ENCODE results near the gene PAX9.
"Not testable (repeated sequence)": the region's sequence is repeated elsewhere in the genome, so short reads cannot be mapped to it uniquely, and the experiment has no call there.

PAX9 gene

GRCh38 chr14:36676236-36676635 lies 14.6 kb downstream of the PAX9 start:
- no peak for DNase-seq

GRCh38 chr14:36682338-36682737 lies 20.7 kb downstream of the PAX9 start:
- no peak for DNase-seq

GRCh38 chr14:36683083-36683724 lies 21.5 kb downstream of the PAX9 start:
- DNase-seq: no peak

GRCh38 chr14:36684946-36685345 lies 23.3 kb downstream of the PAX9 start:
- no peak for DNase-seq

DNA sequence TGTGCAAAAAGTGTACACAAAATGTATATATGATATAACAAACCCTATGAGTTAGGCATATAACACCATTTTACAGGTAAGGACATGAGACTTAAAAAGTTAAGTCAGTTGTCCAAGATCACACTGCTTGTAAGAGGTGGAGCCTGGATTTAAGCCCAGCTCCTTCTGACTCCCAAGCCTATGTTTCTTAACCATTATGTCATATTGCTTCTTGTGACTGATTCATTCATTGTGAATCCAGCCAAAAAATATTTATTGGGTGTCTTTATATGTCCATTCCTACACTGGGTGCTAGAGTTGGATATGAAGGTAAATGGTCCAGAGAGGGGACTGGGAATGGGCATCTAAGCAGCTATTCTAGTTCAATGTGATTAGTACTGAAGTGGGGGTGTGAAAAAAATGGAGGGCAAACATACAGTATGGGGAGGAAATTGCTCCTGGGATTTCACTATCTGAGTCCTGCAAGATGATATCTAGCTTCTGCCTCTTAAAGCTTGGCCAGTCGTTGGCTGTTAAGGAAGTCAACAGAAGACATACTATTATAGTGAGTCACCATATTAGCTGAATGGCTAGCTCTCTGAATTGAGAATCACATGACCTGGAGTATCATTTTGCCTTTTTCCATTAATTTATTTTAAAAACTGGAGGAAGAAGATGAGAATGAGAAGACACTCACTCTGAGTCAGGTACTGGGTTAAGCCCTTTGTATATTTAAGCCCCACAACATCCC lies 28.8 kb downstream of the PAX9 start:
- DNase-seq: no peak

- not testable (repeated sequence) for DNase-seq
Measured at GRCh38 chr14:36699420-36699819, 37.8 kb downstream of the PAX9 start.

- DNase-seq: no peak
Measured at GRCh38 chr14:36700651-36701050, 39.0 kb downstream of the PAX9 start.

- DNase-seq: no peak
Measured at GRCh38 chr14:36701132-36701531, 39.5 kb downstream of the PAX9 start.

- DNase-seq: no peak
Measured at GRCh38 chr14:36702474-36702873, 40.8 kb downstream of the PAX9 start.

- DNase-seq: no peak
Measured at GRCh38 chr14:36707570-36707969, 45.9 kb downstream of the PAX9 start.

- DNase-seq: no peak
Measured at GRCh38 chr14:36713960-36714703, 52.5 kb downstream of the PAX9 start.

DNA sequence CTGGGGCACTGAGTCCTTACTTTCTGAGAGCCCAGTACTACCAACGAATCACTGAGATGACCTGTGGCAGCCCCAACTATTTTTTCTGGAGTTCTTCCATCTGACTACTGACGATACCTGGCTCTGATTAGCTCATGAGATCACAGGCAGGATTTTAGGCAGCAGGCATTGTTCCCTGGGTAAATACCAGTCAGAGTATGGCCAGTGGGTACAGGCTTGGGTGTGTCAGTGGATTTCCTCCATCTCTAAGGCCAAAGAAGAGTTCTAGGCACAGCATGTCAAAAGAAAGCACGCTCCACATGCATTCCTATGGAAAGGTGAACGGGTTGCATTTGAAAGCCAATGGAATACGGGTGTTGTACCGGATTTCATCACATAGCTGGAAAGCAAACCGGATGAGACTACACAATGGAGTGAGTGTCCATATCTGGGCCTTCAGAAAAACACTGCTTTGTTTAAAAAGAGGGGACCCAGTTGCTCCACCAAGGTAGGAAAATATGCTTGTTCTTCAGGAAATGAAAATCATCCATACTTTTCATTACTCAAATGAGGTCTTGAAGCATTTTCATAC lies 55.0 kb downstream of the PAX9 start:
- DNase-seq: no peak

GRCh38 chr14:36717363-36717762 lies 55.7 kb downstream of the PAX9 start:
- DNase-seq: no peak

DNA sequence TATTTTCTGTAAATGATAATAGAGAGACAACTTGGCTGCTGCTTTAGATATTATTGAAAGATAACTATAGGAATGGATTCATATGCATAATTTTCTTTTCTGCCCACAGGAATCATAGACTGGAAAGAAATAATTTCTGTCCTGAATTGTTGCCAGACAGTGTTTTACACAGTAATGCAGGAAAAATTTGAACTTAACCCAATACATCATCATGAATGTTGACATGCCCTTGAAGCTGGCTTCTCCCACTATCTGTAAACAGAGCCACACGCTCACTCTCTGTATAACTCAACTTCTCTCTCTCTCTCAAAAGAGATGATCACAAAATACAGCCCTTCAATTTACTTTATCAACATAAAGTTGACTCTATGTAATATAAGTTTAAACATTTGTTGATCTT lies 56.6 kb downstream of the PAX9 start:
- no peak for DNase-seq

DNA sequence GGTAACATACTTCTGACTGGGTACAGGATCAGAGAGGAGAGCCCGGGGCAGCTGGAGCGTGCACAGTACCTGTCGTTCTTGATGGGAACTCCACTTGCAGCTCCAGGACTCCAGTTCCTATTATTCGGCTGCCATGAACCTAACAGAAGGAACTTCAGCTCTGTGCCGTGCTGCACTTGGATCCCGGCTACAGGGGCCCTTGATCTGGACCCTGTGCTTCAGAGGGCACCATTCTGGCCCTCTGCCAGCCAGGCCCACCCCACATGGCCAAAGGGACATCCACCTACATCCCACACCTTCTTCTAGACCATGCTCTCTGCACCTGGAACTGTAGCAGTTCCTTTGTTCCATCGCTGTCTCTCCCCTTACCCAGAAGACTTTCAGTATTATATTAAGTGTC lies 58.2 kb downstream of the PAX9 start:
- DNase-seq: no peak

DNA sequence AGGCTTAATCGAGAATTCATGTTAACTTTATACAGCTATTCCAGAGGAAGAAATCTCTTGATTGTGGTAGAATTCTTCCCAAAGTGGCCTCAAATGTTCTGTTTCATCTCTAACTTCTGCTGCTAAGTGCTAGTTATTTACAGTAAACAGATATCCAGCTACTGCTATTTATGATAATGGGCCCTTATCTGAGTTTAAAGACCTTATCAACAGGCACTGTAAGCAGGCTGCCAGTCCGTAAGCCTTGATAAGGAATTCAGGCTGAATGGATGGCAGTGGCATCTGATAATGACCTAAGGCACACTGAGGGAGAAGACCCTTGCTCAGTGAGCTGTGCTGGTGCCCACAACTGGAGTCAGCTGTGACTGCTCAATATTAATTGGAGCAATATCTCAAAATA lies 59.0 kb downstream of the PAX9 start:
- DNase-seq: no peak

- no peak for DNase-seq
Measured at GRCh38 chr14:36721877-36722276, 60.2 kb downstream of the PAX9 start.

DNA sequence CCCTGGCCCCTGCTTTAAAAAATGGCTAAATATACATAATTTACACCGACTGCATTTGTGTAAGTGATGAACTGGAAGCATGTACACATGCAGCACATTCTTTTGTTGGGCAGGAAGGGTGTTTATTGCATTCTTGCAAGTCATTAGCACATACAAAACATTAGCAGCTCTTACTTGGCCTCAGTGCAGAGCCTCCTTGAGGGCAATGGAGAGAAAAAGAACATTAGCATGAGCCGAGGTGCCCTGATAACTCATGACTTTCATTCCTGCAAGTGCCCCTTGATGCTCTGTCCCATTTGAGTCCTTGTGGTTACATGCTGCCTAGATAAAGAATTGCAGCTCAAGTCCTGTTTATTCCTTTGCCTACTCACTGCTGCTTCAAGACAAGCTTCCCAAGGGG lies 61.9 kb downstream of the PAX9 start:
- no peak for DNase-seq

- DNase-seq: no peak
Measured at GRCh38 chr14:36724162-36724561, 62.5 kb downstream of the PAX9 start.

GRCh38 chr14:36726128-36726527 lies 64.5 kb downstream of the PAX9 start:
- DNase-seq: no peak

Data from CD4-positive, alpha-beta T cell treated with Interleukin-15 for 1 hour (primary cell).